DMS53 treated with DMSO at 0.1 percent for 48 hours (cell line): Measurements from ENCODE around the gene FNTB.

Experiments used
- DNase-seq: peaks from one replicate; lab custom pipeline; 2025; ENCODE audit not compliant: unreplicated experiment; lab: John Stamatoyannopoulos, UW

The FNTB gene

DNA sequence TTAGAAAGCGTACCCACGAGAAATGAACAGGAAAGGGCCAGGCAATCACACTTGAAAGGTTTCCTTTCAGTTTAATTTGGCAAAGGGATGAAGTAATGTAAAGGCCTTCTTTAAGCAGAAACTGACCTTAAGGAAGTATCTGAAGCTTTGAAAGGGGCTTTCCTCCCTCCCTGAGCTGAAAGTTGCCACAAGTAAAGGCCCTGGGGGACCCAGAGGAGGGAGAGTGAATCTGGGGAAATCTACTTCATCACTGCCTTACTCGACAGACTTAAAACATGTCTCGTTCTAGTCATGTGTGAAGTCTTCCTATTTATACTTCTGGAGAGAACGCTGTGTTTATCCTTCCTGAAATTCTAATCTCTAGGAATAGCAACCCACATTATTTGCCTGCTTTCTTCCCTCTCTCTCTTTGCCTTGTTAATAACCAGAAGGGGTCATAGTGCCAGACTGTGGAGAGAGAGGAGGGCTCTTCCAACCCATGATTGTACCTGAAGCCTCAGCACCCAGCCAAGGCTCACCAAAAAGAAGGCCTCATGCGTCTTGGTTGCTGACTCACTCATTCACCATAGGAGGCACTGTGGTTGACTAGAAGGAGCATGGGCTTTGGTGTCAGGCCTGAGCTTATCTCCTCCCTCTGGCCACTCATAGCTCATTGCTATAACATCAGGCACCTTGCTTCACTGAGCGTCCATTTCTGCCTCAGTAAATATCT, 33.9 kb upstream of the FNTB start:
- no peak for DNase-seq

GRCh38 chr14:64953310-64953654, 33.4 kb upstream of the FNTB start:
- no peak for DNase-seq

DNA sequence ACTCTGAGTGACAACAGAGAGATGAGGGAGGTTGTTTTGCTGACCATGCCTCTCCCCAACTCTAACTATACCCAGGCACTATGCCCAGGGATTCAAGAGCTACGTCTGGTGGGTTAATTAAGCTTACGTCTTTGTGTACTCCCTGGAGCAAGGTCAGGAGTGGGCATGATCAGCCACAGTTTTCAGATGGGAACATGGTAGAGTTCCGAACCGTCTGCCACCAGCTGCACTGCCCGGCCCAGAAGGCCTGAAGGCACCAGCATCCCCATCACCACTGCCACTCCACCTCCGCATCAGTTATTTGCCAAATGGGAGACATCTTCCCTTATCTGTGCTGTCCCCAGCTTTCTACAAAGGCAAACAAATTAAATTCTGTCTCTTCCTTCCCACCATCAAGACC, 33.0 kb upstream of the FNTB start:
- DNase-seq, result no peak

GRCh38 chr14:64954491-64955240, 32.0 kb upstream of the FNTB start:
- DNase-seq, result no peak

GRCh38 chr14:64955297-64955696, 31.4 kb upstream of the FNTB start:
- DNase-seq, result no peak

- DNase-seq, result no peak
These were observed 29.8 kb upstream of the FNTB start for GRCh38 chr14:64956697-64957406.

DNA sequence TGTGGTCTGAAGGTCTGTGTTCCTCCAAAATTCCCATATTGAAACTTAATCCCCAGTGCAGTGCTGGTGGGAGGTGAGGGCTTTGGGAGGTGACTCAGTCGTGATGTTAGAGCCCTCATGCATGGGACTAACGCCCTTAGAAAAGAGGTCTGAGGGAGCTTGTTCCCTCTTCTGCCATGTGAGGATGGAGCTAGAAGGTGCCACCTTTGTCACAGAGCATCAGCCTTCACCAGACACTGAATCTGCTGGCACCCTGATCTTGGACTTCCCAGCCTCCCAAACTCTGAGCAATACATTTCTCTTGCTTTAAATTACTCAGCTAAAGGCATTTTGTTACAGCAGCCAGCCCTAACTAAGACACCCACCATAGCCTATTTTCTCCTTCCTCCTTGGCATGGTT, 28.5 kb upstream of the FNTB start:
- no peak for DNase-seq

GRCh38 chr14:64958743-64959142, 28.0 kb upstream of the FNTB start:
- no peak for DNase-seq

GRCh38 chr14:64960762-64961276, 25.9 kb upstream of the FNTB start:
- no peak for DNase-seq

DNA sequence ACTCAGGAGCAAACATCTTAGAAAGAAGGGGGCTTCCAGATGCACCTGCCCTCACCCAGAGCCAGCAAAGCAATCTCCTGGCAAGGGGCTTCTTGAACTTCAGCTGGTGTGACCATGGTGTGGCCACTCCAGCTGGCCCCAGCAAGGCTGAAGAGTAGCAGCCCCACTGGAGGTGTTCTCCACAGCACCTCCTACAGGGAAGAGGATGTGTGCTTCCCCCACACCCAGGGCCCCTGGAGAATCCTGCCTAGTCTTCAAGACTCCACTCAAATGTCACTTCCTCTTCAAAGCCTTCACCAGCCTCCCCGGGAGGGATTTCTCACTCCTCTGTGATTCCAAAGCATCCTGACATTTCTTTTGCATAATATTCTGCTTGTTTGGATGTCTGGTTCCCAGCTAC, 23.1 kb upstream of the FNTB start:
- no peak for DNase-seq

GRCh38 chr14:64965356-64966000, 21.2 kb upstream of the FNTB start:
- DNase-seq, result no peak

- DNase-seq, result no peak
These were observed 19.7 kb upstream of the FNTB start for GRCh38 chr14:64966976-64967375.

DNA sequence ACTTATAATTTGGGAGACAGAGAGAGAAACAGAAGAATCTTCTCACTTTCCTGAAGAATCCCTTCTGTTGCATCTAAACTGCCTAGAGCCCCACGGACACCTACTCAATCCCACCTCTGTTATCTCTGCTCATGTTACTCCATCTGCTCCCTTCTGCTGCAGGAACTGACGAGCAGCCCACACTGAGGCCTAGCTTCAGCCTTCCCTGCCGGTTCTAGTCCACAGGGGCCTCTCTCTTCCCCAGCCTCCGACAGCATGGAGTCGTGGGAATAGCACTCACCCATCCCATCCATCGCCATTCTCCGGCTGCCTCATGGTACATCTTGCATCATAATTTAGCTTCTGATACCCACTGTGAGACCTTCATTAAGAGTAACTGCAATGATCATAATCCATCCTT, 18.5 kb upstream of the FNTB start:
- no peak for DNase-seq

GRCh38 chr14:64968651-64969050, 18.0 kb upstream of the FNTB start:
- DNase-seq, result no peak

DNA sequence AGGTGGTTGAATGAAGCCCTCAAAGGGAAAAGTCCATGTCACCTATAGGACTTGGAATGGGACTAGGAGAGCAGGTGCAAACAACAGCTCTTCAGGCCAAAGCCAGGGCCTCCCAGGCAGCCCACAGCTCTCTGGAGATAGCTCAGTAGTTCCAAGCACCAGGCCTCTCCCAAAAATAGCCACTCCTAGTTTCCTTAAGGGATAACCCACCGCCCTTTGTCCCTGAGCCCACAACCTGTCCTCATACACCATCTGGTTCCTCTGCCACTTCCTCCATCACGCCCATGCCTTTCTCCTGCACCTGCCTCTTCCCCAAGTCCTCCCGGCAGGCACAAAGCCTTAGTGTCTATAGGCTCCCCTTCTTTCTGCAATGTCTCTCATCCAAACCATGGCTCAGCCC, 16.7 kb upstream of the FNTB start:
- DNase-seq, result no peak

DNA sequence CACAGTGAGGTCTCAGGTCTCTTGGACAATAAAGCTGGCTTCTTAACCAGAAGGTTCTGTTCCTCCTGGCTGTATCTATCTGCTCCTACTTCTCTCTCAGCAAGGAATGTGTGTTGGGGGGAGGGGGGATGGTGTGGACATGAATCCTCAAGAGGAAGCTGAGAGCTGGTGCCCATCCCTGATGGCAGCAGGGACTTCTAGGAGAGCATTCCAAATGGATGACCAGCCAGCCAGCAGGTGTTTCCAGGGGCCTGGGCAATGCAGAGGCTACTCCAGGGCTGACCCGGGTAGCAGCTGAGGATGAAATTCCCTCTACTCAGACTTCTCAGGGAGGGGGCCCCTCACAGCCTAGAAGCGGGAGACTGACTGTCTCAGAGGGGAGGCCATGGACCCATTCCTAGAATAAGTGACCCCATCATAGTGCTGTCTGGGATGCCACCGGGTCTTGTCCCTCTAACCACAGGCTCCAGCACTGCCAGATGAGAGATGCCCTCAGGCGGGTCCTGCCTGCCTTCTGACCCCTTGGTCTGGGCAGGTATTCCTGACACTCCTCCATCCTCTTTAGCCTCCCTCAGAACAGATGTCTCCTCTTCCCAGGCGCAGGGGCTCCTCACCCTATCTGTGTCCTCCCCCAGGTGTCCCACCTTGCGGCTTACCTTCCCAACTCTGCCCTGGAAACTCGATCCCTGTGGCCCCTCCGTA, 15.8 kb upstream of the FNTB start:
- no peak for DNase-seq

- DNase-seq, result no peak
These were observed 15.2 kb upstream of the FNTB start for GRCh38 chr14:64971491-64971942.

- no peak for DNase-seq
These were observed 14.5 kb upstream of the FNTB start, which contains the start of gene RAB15 for GRCh38 chr14:64971943-64972791. TSS of gene RAB15 (minus strand) at chr14:64972336. CDS start at chr14:64972076, 260 bp downstream.

DNA sequence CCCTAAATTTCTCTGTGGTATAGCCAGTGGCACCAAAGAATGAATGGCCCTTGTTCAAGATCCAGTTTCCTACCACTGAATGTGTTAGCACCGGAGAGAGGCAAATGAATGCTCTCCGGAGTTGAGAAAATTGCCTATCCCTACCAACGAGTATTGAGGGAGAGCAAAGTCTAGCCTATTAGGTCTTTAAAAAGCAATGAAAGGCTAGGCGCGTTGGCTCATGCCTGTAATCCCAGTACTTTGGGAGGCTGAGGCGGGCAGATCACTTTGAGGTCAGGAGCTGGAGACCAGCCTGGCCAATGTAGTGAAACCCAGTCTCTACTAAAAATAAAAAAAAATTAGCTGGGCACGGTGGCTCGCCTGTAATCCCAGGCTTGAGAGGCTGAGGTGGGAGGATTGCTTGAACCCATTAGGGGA, 13.7 kb upstream of the FNTB start:
- no peak for DNase-seq

DNA sequence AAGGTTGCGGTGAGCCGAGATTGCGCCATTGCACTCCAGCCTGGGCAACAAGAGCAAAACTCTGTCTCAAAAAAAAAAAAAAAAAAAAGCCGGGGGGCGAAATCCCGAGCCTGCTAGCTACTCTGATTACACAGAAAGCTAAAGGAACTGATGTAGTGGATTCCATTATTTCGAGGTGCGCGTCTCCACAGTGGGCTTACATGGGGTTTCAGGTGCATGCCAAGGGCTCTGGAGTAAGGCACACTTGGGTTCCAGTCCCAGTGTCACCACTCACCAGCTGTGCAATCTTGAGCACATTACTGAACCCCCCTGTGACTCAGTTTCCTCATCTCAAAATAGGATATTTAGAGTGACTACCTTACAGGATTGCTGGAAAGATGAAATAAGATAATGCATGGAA, 12.9 kb upstream of the FNTB start:
- DNase-seq, result no peak
